Measurements from ENCODE around the gene CCDC30. TPM values are rescaled to one million over a fixed set of nuclear protein-coding genes. Genes with fewer than 3 reads are reported as not detected.

CCDC30 gene
- total RNA-seq (ENCODE audit: unreplicated experiment), result 3.0 TPM
- long read RNA-seq, partial matches to known transcripts, result 0 of 1 reads
- long read RNA-seq, other reads (novel, unspliced or antisense), result 1 of 1 reads

DNA sequence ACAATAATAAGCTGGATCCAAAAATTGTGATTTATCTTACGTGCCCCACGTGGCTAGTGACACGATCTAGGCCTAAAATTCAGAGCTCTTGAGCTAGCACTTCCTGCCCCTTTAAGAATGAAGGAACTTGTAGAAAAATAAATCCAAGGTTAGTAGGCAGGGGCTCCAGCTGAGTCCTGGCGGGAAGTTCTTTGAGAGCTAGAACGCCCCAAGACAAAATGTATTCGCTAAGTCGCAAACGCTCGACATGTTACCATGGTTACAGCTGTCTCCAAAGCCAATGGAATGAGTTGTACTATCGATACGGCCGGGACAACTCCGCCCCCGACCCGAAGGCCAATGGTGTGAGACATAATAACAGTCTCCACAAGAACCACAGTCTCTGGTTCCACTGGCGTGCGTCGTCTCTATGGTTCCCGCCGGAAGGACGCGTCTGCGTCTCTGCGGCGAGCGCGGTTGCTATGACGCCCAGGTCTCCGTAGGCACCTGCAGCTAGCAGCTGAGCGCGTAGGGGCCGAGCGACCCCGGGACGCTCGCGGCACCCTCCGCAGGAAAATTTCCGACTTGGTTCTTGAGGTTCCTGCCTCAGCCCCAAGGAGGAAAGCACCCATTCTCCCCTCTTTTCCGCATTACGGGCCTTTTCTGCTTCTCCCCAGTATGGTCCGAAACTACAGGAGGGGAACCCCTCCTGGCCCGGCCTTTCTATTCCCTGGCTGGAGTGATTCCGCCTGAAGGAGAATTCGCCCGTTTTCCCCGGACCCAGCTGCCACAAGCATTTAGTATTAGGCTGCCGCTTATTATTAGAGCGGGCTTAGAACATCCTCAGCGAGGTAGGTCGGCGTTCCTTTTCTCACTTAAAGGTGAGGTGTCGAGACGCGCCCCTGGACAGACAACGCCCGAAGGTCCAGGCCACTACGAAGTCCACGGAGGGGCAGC lies at the start of gene CCDC30:
Gene CCDC30 (plus strand): TSS at position 459 of the 936 bp plus-strand sequence. CDS start 17,266 bp downstream, outside the sequence.
- Mint-ChIP-seq H3K9me3 (ENCODE audit: unreplicated experiment) (no peaks in the 10 kb centered on the region), H3K4me3 (ENCODE audit: unreplicated experiment) (peak within 1 kb of the TSS; percentile 79), H3K36me3 (ENCODE audit: unreplicated experiment) (no peaks in the 10 kb centered on the region), H3K4me1 (ENCODE audit: low read depth, unreplicated experiment) (no peaks in the 10 kb centered on the region), H3K27me3 (ENCODE audit: unreplicated experiment) (no peaks in the 10 kb centered on the region), H3K27ac (ENCODE audit: unreplicated experiment) (peak within 1 kb of the TSS; percentile 46)
- TF ChIP-seq, protein P1, sequence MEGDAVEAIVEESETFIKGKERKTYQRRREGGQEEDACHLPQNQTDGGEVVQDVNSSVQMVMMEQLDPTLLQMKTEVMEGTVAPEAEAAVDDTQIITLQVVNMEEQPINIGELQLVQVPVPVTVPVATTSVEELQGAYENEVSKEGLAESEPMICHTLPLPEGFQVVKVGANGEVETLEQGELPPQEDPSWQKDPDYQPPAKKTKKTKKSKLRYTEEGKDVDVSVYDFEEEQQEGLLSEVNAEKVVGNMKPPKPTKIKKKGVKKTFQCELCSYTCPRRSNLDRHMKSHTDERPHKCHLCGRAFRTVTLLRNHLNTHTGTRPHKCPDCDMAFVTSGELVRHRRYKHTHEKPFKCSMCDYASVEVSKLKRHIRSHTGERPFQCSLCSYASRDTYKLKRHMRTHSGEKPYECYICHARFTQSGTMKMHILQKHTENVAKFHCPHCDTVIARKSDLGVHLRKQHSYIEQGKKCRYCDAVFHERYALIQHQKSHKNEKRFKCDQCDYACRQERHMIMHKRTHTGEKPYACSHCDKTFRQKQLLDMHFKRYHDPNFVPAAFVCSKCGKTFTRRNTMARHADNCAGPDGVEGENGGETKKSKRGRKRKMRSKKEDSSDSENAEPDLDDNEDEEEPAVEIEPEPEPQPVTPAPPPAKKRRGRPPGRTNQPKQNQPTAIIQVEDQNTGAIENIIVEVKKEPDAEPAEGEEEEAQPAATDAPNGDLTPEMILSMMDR (IDR thresholded peaks at IDR 0.05; ENCODE audit: partially characterized antibody, unreplicated experiment), result no peak
- DNase-seq, result peak; percentile 93

- Mint-ChIP-seq H3K9me3 (ENCODE audit: unreplicated experiment) (peaks cover 1% of the 10 kb centered on the region), H3K4me3 (ENCODE audit: unreplicated experiment) (no peak overlapping the region), H3K36me3 (ENCODE audit: unreplicated experiment) (no peaks in the 10 kb centered on the region), H3K27ac (ENCODE audit: unreplicated experiment) (no peak overlapping the region), H3K27me3 (ENCODE audit: unreplicated experiment) (no peaks in the 10 kb centered on the region), H3K4me1 (ENCODE audit: low read depth, unreplicated experiment) (no peaks in the 10 kb centered on the region)
- TF ChIP-seq, protein P1 (IDR thresholded peaks at IDR 0.05; ENCODE audit: partially characterized antibody, unreplicated experiment), result no peak
- no peak for DNase-seq
Measured at GRCh38 chr1:42414551-42415496, 48.3 kb upstream of the CCDC30 start.

DNA sequence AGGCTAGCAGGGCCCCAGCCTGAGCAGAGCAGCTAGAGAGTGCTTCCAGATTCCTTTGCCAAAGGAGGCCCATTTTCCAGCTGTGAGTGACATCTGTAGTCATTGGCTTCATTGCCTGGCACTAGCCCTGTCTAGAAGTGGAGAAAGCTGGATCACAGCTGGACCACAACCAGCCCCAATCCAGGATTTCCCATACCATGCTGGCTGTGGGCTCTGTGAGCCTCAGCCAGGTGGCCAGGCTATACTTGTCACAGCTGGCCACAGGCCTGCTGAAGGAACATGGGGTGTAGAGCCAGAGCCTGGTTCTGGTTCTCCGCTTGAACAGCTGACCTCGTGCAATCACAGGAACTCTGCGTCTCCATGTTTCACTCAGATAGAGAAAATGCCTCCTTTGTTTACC lies 45.9 kb upstream of the CCDC30 start:
- no peak for DNase-seq
- Mint-ChIP-seq H3K9me3 (ENCODE audit: unreplicated experiment) (peaks cover 1% of the 10 kb centered on the region), H3K4me3 (ENCODE audit: unreplicated experiment) (no peak overlapping the region), H3K27ac (ENCODE audit: unreplicated experiment) (no peak overlapping the region), H3K4me1 (ENCODE audit: low read depth, unreplicated experiment) (peaks cover 21% of the 10 kb centered on the region), H3K27me3 (ENCODE audit: unreplicated experiment) (no peaks in the 10 kb centered on the region), H3K36me3 (ENCODE audit: unreplicated experiment) (no peaks in the 10 kb centered on the region)
- TF ChIP-seq, protein P1 (IDR thresholded peaks at IDR 0.05; ENCODE audit: partially characterized antibody, unreplicated experiment), result no peak

DNA sequence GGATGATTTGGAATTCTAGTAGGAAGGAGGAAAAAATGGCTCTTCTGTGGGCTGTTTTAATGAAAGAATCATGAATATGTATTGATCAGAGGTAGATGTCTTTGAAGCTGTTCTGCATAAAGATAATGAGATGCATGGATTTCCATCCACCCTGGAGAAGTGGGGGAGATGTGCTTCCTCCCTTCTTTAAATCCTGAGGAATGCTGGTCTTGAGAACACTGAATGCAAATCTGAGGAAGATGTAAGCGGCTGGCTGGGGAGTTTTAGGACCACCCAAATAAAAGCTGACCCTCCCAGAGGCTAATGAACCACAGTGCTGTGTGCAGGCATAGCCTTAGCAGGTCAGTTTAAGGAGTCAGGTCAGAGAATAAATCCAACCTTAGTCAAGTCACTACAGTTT lies 44.6 kb upstream of the CCDC30 start:
- Mint-ChIP-seq H3K27me3 (ENCODE audit: unreplicated experiment) (no peaks in the 10 kb centered on the region), H3K4me1 (ENCODE audit: low read depth, unreplicated experiment) (peaks cover 31% of the 10 kb centered on the region), H3K36me3 (ENCODE audit: unreplicated experiment) (no peaks in the 10 kb centered on the region), H3K9me3 (ENCODE audit: unreplicated experiment) (peaks cover 3% of the 10 kb centered on the region), H3K4me3 (ENCODE audit: unreplicated experiment) (no peak overlapping the region), H3K27ac (ENCODE audit: unreplicated experiment) (no peak overlapping the region)
- DNase-seq, result no peak
- TF ChIP-seq, protein P1 (IDR thresholded peaks at IDR 0.05; ENCODE audit: partially characterized antibody, unreplicated experiment), result no peak

Data from glutamatergic neuron (in vitro differentiated cells).